GM18870 (cell line): ENCODE data around the gene LMAN1L.
"Not testable (repeated sequence)": the region's sequence is repeated elsewhere in the genome, so short reads cannot be mapped to it uniquely, and the experiment has no call there.

Source experiments
- ATAC-seq: cut with Tn5 transposase; IDR thresholded peaks from one replicate; pipeline ENCODE4 v1.9.1; 2021; ENCODE audit warnings: moderate library complexity; ENCODE audit not compliant: unreplicated experiment

LMAN1L gene

DNA sequence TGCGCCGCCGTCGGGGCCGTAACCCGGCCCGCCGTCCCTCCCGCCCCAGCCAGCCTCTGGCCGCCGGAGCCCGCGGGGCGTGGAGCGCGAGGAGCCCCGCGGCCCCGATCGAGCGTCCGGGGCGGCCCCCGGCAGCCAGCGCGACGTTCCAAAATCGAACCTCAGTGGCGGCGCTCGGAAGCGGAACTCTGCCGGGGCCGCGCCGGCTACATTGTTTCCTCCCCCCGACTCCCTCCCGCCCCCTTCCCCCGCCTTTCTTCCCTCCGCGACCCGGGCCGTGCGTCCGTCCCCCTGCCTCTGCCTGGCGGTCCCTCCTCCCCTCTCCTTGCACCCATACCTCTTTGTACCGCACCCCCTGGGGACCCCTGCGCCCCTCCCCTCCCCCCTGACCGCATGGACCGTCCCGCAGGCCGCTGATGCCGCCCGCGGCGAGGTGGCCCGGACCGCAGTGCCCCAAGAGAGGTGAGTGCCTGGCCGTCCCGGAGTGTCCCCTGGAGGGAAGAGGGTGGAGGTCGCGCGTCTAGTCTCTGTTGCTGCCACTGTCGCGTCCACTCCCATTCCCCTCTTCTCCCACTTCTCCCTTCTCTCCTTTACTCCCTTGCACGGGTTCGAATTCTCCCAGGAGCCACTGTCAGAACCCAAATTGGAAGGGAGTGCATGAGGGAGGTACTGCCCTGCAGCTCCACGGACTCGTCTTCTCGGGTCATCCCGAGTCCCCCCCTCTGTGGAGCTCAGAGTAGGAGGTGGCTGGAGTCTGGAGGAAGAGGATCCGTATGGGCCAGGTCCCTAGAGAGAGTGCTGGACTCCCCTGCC, 30.2 kb upstream of the LMAN1L start:
- no peak for ATAC-seq

DNA sequence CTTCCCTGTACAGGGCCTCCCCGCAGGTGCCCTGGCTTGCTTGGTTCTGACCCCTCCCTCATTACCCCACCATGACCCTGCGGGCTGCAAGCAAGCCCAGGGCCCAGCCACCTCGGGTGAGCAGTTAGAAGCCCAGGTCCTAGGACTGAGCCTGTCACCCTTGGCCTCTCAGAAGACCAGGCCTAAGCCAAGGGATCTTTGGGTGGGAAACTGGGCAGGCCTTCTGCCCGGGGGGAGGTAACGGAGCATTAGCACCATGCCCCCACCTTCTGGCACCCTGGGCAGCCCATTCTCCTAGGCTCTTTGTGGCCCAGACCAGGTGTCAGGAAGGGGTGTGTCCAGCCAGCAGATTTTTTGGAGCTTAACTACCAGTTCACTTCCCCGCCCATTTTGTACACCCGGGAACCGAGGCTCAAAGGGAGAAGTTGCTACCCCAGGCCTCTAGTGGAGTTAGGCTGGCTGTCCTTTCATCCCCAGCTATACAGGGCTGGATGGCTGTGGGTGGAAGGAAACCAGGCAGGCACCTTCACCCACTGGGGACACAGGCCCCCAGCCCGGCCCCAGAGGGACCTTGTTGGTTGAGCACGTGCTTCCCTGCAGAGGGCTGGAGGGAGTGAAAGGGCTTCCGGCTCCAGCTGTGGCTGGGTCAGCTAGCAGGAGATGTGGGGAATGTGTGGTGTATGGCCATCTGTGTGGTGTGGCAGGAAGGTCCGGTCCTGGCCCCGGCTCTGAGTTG, 29.4 kb upstream of the LMAN1L start:
- ATAC-seq = no peak

DNA sequence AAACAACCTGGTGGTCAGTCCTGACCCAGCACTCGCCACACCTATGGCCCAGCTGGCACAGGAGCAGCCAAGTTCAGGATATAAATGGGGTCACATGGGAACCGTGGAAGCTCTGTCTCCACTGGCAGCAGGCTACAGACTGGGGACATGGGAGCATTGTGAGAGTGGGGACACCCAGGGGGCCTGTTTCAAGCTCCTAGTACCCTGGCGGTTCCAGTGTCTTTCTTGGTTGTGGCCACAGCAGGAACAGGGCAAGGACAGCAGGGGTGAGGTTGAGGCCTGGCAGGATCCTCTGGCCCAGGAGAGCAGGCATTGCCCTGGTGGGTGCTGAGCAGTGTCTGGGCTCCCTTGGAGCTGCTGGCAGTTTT, 28.8 kb upstream of the LMAN1L start:
- ATAC-seq = no peak

DNA sequence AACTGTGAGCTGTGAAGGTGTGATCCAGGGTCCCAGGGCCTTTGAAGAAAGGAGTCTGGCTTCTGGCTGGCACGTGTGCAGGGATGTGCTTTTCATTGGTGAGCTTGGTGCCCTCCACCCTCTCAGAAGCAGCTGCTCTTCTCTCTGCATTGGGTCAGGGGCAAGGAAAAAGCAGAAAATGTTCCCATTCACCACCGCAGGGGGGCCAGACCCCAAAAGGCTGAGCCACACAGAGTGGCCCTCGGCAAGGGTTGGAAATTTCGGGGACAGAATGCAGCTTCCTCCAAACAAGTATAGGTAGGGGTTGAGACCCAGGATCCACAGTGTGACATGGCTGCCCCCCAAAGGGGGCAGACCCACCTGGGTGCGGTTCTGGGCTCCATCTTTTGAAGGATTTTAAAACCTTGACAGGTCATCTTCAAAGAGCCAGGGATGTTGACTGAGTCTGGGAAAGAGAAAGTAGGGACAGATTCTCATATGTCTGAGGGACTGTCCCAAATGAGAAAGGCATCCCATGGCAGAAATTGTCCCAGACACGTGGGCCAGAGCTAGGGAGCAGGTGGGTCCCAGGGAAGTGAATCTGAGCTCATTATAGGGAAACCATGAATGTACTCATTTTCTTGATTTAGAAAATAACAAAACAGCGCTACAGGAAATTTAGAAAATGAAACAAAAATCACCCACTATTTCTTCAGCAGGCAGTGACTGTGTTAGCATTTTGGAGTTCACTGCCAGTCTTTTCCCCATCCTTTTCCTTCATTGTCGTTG, 28.0 kb upstream of the LMAN1L start:
- no peak for ATAC-seq

DNA sequence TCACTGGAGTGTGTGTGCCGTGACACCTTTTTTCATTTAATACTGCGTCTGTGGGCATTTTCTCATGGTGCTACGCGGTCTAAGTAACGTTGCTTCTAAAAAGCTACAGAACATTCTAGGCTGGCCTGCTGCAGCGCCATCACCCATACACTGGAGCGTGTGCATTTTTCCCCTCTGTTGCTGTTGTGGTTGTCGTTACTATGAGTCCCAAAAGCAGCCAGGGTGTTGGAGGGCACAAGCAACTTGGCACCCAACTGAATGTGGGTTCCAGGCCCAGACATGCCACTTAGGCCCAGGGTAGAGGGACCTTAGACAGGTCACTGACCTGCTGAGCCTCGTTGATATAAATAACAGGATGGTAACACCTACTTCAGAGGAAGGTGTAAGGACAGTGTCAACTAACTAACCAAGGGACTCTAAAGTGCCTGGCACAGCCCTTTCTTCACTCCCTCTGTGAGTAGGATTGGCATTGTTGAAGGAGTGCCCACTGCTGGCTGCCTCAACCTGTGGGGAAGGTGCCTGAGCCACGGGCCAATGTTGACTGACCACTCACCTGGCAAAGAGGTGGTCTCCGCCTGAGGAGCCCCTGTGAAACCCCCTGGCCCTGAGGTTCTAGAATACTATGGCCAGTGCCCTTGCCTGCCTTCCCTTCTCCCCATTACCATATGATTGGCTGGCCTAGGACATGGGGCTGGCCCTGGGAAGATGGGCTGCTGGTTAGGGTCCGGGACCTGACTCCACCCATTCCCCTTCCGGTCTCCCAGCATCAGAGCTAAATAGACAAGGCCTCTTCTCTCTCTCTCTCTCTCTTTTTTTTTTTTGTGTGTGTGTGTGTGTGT, 27.2 kb upstream of the LMAN1L start:
- no peak for ATAC-seq

DNA sequence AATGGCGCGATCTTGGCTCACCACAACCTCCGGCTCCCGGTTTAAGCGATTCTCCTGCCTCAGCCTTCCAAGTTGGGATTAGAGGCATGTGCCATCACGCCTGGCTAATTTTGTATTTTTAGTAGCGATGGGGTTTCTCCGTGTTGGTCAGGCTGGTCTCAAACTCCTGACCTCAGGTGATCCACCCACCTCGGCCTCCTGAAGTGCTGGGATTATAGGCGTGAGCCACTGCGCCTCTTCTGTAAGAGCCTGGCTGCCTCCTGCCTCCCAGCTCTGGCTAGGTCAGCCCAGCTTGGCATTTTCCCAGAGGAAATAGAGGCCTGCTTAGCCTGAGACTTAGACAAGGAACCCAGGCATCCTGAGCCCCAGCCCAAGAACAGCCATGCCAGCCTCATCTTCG, 26.6 kb upstream of the LMAN1L start:
- ATAC-seq = not testable (repeated sequence)

DNA sequence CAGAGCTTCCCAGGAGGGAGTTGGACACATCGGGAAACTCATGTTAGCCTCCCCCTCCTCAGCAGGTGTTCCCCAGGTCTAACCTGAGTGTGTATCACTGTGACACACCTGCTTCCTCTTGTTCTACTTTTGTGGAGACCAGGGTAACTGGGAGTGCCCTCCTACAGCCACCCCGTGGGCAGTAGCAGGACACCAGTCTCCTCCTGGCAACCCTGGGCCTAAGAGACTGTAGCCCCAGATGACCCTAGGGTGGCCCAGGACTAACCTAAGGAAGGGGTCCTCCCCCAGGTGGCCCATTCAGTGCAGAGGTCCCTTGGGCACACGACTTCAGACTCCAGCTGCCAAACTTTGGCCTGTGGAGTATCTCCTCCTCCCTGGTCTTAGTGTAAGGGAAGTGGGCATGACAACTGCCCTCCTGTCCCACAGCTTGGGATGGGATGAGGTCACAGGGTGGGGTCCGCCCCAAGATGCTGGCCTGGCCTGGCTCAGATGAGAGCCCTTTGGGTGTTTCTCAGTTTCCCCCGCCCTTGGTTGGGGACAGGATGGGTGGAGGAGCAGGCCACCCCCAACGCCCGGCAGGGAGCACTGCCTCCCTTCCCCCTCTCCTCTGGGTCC, 26.0 kb upstream of the LMAN1L start:
- ATAC-seq = no peak

DNA sequence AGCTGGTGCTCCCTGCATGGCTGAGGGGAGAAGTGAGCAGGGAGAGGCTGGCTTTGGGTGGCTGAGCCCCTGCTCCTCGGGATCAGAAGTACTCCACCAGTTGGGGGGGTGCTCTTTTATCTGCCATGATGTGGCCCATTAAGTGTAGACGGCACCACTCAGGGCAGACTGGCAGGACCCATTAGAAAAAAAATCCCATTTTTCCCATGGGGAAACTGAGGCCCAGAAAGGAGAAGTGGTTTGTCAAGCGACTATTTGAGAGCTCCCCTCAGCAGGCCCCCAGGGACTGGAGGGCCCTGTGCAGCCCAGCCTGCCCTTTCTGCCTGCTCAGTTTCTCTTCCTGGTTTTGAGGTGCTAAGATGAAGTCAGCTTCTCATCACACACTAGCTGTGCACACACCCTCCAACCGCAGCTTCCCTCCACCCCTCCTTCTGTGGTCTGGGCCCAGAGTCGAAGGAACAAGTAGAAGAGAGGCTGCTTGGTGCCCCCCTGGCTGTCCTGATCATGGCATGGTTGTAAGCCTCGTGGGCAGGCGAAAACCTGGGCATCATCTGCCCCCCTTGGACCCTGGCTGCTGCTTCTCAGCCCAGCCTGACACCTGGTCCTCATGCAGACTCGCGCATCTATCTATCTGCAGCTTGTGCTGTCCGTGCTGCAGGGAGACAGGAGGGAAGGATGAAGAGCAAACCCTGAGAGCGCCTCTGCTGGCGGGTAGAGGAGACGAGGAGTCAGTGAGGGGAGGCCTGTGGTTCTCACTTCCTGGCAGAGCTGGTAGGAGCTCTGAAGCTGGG, 25.2 kb upstream of the LMAN1L start:
- ATAC-seq = peak; percentile 40

DNA sequence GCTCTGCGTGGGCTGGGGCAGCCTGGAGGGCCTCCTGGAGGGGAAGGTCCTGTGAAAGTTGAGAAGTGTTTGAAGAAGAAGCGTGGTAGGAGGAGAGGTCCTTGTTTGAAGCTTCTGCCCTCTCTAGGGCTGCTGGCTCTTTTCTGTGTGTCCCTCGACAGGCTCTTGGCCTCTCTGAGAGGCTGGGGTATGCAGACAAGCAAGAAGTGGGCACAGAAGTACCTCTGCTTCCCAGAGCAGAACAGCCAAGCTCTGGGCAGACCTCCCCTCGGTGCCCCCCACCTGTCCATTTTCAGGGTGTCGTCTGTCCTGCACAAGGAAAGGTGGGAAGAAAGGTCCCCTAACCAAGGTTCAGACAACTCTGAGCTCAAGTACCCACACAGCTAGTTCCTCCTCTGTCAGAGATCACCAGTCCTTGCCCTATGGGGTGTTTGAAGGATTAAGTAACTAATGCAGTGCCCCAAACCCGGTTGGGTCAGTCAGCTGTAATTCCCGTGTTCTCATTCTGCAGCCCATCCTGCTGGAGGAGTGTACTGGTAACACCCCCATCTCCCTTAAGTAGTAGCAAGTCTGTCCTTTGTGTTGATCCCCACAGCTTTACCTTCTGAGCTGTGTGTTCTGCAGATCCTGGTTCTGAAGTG, 24.5 kb upstream of the LMAN1L start:
- no peak for ATAC-seq

DNA sequence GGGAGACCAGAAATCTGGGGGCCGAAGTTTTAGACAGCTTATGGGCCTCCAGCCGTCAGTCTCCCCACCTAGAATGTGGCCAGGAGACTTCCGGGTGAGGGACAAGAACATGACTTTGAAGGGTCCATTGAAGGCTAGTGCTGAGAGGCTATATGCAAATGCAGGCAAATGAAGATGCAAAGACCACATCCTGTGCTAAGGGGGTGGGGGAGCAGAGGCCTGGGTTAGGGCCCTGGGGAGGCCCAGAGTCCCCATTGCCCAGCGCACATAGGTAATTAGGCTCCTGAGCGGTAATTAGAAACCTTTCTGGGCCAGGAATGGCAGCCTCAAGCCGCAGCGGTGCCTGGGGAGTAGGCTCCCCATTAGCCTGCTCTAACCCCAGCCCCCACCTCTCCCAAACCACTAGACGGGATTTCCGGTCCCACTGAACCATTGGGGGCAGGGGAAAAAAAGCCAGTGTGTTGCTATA, 23.9 kb upstream of the LMAN1L start:
- peak; percentile 33 for ATAC-seq

DNA sequence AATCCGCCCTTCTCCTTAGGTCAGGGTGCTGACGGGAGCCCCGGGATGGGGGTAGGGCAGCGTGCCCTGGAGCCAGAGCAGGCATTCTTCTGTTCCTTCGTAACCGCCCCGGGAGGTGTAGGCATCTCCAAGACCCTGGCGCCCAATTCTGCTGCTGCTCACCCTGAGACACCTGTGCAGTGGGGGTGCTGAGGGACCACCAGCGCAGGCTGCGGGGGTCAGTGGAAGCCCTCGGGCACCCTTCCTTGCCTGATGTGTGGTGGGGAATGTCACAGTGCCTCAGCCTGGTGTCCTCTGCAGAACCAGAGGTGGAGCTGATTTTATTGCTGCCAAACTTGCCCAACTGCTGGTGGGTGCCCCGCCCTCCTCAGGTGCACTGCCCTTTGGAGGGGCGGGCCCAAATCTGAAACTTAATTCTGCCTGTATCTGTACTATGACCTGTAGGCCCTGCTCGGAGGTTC, 23.4 kb upstream of the LMAN1L start:
- no peak for ATAC-seq

DNA sequence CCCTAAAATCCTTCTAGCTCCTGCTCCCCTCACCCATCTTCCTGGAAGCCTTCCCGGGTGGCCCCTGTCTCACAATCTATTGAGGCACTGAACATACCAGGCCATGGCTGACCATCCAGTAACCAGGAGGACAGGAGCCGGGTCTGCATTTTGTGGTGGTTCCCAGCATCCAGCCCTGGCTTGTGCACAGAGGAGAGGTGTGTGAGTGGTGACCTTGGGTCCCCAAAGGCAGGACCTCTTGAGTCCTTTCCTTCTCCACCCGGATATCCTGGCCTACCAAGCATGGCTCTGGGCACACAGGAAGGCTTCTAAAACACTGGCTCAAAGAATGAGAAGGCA, 22.9 kb upstream of the LMAN1L start:
- ATAC-seq = no peak

DNA sequence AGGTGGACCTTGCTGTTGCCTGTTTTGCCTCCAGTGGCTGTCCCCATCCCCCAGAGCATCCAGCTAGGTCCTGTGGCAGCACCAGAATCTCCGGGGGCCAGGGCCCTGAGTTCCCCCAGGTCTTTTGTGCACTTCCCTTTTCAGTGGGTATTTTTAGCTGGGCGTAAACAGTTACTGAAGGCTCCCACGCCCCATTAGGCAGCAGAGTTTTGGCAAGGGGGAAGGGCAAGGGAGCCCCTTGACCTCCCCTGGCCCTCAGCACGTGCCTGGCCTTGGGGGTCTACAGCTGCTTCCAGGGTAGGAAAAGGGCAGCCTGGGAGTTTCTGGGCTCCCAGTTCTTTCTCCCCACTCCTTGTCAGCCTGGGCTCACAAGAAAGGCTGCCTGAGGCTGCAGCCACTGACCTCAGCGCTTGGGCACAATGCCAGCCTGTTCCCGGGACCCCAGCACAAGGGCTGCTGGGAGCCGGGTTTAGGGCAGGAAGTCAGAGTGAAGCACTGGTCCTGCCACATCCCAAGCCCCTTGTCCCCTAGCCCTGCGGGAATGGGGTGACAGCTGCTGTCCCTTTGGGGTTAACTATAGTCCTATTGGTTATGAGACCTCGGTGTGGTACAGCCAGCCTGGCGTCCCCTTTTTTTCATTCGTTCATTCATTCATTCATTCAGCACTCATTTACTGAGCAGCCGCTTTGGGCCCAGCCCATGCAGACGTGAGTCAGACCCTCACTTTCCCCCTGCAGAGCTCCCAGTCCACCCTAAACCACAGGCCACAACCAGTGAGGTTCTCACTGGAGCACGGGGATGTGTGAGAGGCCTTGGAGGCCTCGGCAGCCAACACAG, 22.3 kb upstream of the LMAN1L start:
- no peak for ATAC-seq

DNA sequence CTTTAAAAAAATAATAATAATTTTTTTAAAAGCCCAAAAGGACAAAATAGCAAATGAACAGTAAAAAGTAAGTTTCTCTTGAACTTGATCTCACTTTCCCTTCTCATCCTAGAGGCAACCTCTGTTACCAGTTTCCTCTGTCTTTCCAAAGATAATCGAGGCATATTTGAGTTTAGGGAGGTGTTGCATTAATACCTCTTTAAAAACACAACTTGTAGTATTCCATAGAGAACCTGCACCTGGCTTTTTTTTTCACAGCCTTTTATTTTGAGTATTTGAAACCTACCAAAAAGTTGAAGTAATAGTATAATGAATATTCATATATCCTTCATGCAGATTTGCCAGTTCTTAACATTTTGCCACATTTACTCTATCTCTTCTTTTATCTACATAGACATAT, 21.6 kb upstream of the LMAN1L start:
- no peak for ATAC-seq

DNA sequence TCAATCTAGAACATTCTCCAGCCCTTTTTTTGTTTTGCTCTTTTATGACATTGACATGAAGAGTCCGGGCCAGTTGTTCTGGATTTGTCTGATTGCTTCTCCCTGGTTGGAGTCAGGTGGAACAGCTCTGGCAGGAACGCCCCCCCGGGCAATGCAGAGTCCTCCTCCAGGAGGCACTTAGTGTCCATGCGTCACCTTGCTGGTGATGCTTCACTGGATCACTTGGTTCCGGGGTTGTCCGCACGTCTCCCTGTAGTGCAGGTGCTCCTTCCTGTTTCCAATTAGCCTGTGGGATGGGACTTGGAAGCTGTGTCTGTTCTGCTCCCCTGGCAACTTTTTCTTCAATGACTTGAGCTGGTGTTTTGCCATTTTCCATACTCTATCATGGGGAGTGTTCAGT, 21.0 kb upstream of the LMAN1L start:
- no peak for ATAC-seq

DNA sequence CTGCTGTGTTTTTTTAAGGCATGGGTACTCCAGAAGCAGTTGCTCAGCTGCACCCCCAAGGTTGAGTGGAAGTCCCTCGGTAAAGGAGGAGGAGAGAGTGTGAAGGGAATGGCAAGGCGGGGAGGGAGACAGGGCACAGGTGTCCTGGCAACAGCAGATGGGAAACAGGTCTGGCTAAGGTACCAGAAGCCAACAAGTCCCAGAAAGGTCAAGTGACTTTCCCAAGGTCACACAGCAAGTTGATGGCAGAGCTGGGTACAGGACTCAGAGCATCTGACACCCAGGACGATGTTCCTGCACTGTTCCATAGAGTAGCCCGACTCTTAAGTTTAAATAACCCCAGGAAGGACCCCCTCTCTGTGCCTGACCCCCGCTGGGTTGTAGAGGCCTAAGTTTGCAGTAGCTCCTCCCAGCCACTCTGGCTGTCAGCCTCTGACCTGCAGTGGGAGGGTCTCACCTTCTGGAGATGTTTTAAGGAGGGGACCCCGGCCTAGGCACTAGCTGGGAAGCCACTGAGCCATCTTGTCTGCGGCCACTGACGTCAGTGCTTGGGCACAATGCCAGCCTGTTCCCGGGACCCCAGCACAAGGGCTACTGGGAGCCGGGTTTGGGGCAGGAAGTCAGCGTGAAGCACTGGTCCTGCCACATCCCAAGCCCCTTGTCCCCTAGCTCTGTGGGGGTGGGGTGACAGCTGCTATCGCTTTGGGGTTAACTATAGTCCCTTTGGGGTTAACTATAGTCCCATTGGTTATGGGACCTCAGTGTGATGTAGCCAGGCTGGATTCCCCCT, 20.2 kb upstream of the LMAN1L start:
- ATAC-seq = no peak
